Measurements from ENCODE around the gene CCDC191.

GRCh38 chr3:114080201-114080600 lies 23.9 kb upstream of the CCDC191 start:
- TF ChIP-seq KDM1A (IDR thresholded peaks at IDR 0.05; ENCODE audit: low read depth) (no peak), CTCF (IDR thresholded peaks at IDR 0.05) (no peak)

All from A549 (cell line).